Frontal cortex (tissue), 4 donors: ENCODE results near the gene SRGN. TPM values are rescaled to one million over a fixed set of nuclear protein-coding genes. Genes with fewer than 3 reads are reported as not detected.
A peak's percentile ranks its signal among the peaks of the same experiment; 100 is the strongest.
"Not testable (repeated sequence)": the region's sequence is repeated elsewhere in the genome, so short reads cannot be mapped to it uniquely, and the experiment has no call there.

ENCODE experiments used
- DNase-seq, 2 donors: peaks; one replicate each; pipeline ENCODE4 v3.0.0; 2012; ENCODE audit warnings: low spot score in 2 of 2
- FAIRE-seq: peaks from 2 replicates; lab custom pipeline; 2012; peaks lifted over from hg19 to GRCh38; lab: Jason Lieb, UNC
- total RNA-seq: library from RNA; depleted of rRNA; stranded (reverse); fragments of >200 nt; gene quantifications from one replicate; pipeline ENCODE4 v1.2.3, GENCODE V29; 2014
- donor health status: control.
- donor health status: control.
- donor health status: control.

Gene SRGN, protein sequence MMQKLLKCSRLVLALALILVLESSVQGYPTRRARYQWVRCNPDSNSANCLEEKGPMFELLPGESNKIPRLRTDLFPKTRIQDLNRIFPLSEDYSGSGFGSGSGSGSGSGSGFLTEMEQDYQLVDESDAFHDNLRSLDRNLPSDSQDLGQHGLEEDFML
- 22.4 TPM for total RNA-seq

GRCh38 chr10:69087590-69088470, at the start of gene SRGN:
Gene SRGN, plus strand, starts transcription at chr10:69088103. Its CDS starts 55 bp downstream, at chr10:69088158.
- DNase-seq (peak in 1 of 2 donors; percentile 27), FAIRE-seq (no peak)

DNA sequence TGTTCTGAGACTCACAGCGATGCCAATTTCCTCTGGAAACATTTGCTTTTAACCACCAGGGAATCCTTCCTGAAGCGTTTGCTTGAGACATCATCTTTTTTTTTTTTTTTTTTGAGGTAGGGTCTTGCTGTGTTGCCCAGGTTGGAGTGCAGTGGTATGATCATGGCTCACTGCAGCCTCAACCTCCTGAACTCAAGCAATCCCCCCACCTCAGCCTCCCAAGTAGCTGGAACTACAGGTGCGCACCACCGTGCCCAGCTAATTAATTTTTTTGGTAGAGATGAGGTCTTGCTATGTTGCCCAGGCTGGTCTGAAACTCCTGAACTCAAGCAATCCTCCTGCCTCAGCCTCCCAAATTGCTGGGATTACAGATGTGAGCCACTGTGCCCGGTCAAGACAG, 47.0 kb upstream of the SRGN start:
- DNase-seq, FAIRE-seq: not testable (repeated sequence)

DNA sequence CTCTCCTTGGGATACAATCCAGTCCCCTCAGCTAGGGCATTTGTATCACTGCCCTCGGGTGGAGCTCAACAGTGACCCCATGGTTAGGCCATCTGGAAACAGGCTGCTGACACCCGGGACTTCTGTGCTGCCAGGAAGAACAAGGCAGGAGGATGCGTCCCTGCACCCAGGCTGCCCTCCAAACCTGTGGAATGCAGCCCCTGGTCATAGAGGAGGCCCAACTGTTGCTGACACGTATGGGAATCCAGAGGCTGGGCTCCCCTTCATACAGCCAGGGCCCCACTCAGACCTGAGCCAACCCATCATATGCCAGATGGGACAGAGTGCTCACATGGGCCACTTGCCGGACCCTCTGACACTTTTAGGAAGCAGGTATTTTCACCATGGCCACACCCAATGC, 45.5 kb upstream of the SRGN start:
- DNase-seq (no peak), FAIRE-seq (no peak)

DNA sequence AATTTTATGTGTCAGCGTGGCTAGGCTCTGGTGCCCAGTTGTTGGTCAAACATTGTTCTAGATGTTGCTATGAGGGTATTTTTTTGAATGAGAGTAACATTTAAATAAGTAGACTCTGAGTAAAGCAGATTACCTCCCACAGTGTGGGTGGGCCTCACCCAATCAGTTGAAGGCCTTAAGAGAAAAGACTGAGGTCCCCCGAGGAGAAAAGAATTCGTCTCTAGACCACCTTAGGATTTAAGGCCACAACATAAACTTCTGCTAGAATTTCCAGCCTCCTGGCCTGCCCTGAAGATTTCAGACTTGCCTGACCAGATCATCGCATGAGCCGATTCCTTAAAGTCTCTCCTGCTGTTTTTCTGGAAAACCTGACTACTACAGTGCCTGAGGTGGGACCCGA, 45.1 kb upstream of the SRGN start:
- no peak for FAIRE-seq
- DNase-seq, result no peak

GRCh38 chr10:69043931-69044531, 43.9 kb upstream of the SRGN start:
- DNase-seq (no peak), FAIRE-seq (no peak)

DNA sequence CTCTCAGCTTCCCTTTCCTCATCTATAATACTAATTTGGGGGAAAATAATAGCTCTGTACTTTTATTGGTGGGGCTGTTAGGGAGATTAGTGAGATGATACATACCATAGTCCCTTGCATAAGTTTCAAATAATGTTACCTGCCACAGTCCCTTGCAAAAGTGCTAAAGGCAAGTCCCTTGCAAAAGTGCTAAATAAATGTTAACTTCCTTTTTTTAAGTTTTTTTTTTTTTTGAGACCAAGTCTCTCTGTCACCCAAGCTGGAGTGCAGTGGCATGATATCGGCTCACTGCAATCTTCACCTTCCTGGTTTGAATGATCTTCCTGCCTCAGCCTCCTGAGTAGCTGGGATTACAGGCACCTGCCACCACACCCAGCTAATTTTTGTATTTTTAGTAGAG, 43.4 kb upstream of the SRGN start:
- FAIRE-seq, result no peak

GRCh38 chr10:69045441-69046300, 42.2 kb upstream of the SRGN start:
- DNase-seq (no peak), FAIRE-seq (no peak)

More for the DNA sequence above, 43.4 kb upstream of the SRGN start:
- no peak for DNase-seq

DNA sequence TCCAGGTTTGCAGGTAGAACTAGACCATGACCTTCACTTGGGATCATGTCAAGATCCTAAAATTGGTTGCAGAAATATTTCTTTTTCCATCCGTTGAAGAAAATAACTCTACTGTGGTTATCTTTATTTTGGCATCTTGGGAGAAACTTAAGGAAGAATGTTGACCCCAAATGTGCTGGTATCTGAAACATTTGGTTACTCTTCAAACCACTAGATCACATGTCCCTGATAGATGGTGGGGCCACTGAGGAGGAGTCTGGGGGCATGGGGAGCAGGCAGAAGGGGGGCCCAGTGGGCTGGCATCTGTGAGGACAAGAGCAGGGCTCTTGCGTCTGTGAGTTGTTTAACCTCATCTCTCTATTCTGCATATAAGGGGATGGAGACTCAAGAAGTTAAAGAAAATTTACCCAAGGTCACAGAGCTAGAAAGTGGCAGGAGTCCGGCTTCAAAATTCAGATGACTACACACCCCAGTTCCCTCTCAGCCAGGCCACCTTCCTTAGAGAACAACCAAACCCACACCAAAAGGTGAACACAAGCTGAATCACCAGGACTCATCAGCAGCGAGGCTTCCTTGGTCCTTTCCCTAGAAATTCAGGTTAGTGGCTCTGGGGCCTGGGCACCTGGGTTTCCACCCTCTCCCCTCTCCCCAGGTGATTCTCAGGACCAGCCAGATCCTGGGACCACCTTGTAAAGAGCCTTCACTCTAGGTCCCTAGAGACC, 40.6 kb upstream of the SRGN start:
- FAIRE-seq (no peak), DNase-seq (no peak)

DNA sequence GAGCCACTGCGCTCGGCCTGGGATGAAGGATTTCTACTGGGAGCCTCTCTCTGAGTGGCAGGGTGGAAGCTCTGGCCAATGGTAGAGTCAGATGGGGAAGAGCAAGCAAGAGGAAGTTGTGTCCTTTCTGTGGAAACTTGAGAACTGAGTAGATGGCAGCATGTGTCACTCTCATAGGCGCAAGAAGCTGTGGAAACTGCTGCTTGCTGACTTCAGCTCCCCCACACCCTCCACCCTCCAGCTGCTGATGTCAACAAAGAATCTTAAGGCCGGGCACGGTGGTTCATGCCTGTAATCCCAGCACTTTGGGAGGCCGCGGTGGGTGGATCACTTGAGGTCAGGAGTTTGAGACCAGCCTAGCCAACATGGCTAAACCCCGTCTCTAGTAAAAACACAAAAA, 39.8 kb upstream of the SRGN start:
- DNase-seq (no peak), FAIRE-seq (no peak)

DNA sequence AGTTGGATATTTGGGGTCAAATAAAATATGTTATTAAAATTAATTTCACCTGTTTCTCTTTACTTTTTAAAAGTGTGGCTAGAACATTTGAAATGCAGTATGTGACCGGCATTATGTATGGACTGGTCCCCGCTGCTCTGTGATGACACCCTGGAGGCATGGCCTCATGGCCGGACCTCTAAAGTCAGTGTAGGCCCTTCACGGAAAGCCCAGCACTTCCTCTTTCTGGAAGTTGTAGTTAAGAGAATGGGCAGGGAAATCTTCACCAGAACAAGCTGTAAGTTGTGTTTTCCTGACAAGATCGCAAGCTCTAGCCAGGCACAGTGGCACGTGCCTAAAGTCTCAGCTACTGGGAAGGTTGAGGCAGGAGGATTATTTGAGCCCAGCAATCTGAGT, 38.3 kb upstream of the SRGN start:
- DNase-seq, result no peak
- FAIRE-seq, result no peak

DNA sequence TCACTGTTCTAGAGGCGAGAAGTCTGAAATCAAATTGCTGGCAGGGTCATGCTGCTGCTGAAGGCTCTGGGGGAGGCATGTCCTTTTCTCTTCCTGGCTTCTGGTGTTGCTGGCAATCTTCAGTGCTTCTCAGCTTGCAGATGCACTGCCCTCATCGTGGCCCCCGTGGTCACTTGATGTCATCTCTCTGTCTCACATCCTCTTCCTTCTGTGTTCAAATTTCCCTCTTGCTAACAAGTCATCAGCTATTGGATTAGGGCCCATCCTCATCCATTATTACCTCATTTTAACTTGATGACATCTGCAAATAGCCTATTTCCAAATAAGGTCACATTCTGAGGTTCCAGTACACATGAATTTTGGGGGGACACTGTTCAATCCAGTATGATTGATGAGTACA, 36.6 kb upstream of the SRGN start:
- DNase-seq (no peak), FAIRE-seq (no peak)

DNA sequence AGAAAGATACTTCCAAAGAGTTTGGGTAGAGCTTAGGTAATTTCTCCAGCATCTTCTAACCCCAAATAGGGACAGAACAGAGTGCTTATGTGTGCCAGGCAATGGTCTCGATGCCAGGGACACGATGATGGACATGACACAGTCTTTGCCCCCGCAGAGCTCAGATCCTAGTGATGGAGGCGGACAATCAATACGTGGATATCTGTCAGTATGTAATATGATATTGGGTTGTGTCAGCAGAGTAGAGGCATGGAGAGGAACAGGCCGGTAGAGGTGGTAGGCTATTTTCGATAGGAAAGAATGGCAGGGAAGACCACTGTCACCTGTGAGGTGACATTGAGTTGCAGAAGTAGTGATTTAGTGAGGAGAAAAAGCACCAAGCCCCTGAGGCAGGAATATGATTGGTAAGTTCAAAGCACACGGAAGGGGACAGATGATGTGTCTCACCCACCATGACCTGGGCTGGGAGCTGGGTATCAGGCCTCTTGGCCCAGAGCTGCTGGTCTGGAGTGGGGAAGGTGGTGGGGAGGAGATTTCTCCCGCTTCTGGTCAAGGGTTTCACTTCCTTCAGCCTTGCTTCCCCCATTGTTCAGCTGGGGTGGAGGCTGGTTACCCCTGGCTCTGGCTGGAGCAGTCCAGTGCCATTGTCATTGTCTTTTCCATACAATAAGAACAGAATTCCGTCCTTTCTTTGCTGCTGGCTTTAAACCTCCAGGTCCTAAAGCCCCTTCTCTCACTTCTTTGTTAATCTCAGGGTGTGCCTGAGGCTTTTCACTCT, 36.0 kb upstream of the SRGN start:
- DNase-seq (no peak), FAIRE-seq (no peak)

GRCh38 chr10:69052736-69053135, 35.2 kb upstream of the SRGN start:
- DNase-seq, result no peak
- no peak for FAIRE-seq

DNA sequence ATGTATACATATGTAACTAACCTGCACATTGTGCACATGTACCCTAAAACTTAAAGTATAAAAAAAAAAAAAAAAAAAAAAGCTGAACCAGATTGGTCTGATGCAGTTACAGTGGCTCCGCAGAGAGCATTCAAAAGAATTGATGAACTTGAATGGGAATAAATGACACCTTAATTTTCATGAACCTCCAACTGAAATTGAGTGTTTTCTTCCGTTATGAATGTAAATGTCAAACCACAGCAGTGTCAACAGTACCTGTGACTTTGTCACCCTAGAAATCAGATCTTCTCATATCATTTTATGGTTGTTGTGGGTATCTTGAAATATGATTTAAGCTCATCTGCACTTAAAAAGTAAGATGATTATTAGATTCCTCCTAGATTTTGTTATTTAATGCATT, 32.7 kb upstream of the SRGN start:
- no peak for FAIRE-seq
- DNase-seq, result no peak

GRCh38 chr10:69056129-69056528, 31.8 kb upstream of the SRGN start:
- DNase-seq, result no peak
- no peak for FAIRE-seq

GRCh38 chr10:69056536-69057260, 31.2 kb upstream of the SRGN start:
- no peak for DNase-seq
- FAIRE-seq, result no peak

DNA sequence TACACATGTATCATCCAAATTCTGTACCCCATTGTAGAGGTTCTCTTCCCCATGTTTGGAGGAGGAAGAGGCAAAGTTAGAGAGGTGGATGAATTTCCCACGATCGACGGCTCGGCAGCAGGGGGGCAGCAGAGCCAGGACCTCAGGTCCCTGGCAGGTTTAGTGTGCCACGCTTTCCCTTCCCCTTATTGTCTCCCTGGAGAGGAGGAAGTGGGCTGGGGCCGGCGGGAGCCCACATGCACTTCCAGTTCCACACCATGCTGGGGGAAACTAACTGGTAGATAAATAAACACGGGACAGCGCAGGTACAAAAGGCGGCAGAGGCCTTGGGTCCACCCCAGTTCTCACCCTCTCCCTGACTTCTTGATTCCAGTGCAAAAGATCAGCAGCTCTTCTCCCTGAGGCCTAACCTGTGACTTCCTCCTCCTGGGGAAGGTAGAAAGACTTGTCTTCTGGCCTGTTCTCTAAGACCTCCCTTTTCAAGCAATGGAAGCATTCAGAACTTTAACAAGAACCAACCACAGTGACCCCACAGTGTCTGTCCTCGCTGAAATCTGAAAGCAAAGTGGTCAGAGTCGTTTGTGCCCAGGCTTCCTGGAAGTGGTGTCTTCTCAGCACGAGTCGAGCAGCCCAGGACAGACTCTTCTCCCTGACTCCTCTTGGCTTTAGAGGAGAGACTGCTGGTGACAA, 30.5 kb upstream of the SRGN start:
- no peak for FAIRE-seq
- DNase-seq, result no peak

DNA sequence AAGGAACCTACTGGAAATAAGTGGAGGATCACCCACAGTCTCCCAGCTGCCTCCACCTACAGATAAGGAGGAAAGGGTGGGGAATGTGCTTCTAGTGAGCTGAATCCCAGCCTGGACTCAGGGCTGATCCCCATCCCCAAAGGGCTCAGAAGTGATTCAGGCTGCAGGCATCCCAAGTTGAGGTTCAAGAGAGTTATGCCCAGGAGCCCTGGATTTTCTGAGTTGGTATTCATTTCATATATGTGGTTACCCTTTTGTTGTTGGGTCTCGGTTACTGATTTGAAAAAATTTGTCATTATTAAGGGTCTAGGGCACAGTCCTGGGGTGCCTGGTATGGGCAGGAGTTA, 30.0 kb upstream of the SRGN start:
- FAIRE-seq (no peak), DNase-seq (no peak)
